T-helper 2 cell treated with Interferon-gamma antibody and Interleukin-4, amounts not matched to agents 100 ng/mL and 5 ng/mL, for 36 hours (primary cell): ENCODE measurements around the gene SPNS2. TPM values are rescaled to one million over a fixed set of nuclear protein-coding genes. Genes with fewer than 3 reads are reported as not detected.
"Not testable (repeated sequence)": the region's sequence is repeated elsewhere in the genome, so short reads cannot be mapped to it uniquely, and the experiment has no call there.

ENCODE experiments used
- intact Hi-C: fragments of 100-400 bp; cut with micrococcal nuclease; formaldehyde crosslinking; loops from one replicate; pipeline ENCODE4 v1.15.1; 2023
- total RNA-seq: library from RNA; stranded (reverse); gene quantifications from 2 replicates; pipeline ENCODE4 v1.2.3, GENCODE V29; 2022

Gene SPNS2
- total RNA-seq, 1 donor from 2014 or later, result 0.36 TPM

- intact Hi-C loops, result loop anchor here (10.0 kb wide), 1 partner anchor 153 kb away; the partner anchor contains the start of gene ARRB2
Measured at GRCh38 chr17:4562015-4562969, 63.6 kb downstream of the SPNS2 start.

GRCh38 chr17:4565209-4566141 is 66.8 kb downstream of the SPNS2 start:
- intact Hi-C loops, result loop anchor here (1.0 to 10.0 kb wide), 3 partner anchors 61 to 323 kb away; partner anchors contain the start of gene ARRB2

- intact Hi-C loops, result loop anchor here (2.0 to 10.0 kb wide), 2 partner anchors 148 to 322 kb away; partner anchors contain the start of gene ARRB2
Measured at GRCh38 chr17:4566785-4567184, 68.1 kb downstream of the SPNS2 start.

GRCh38 chr17:4569591-4569990 is 70.9 kb downstream of the SPNS2 start:
- intact Hi-C loops, result loop anchor here (10.0 kb wide), 1 partner anchor 145 kb away; the partner anchor contains the start of gene ARRB2

GRCh38 chr17:4572131-4572530 is 73.5 kb downstream of the SPNS2 start:
- intact Hi-C loops, result no loop called here

- intact Hi-C loops, result no loop called here
Measured at GRCh38 chr17:4573115-4573514, 74.4 kb downstream of the SPNS2 start.

- intact Hi-C loops, result no loop called here
Measured at GRCh38 chr17:4573669-4574068, 75.0 kb downstream of the SPNS2 start.

GRCh38 chr17:4574448-4575045 is 75.9 kb downstream of the SPNS2 start:
- intact Hi-C loops, result no loop called here

GRCh38 chr17:4576161-4576558 is 77.5 kb downstream of the SPNS2 start:
- intact Hi-C loops, result no loop called here

GRCh38 chr17:4576729-4577322 is 78.1 kb downstream of the SPNS2 start:
- intact Hi-C loops, result no loop called here

- intact Hi-C loops, result no loop called here
Measured at GRCh38 chr17:4577386-4577993, 78.8 kb downstream of the SPNS2 start.

GRCh38 chr17:4578349-4578748 is 79.7 kb downstream of the SPNS2 start:
- intact Hi-C loops, result not testable (repeated sequence)

- intact Hi-C loops, result no loop called here
Measured at GRCh38 chr17:4579678-4580077, 81.0 kb downstream of the SPNS2 start.

- intact Hi-C loops, result no loop called here
Measured at GRCh38 chr17:4580291-4580690, 81.6 kb downstream of the SPNS2 start.

- intact Hi-C loops, result no loop called here
Measured at GRCh38 chr17:4582101-4582501, 83.4 kb downstream of the SPNS2 start.

GRCh38 chr17:4582691-4583090 is 84.0 kb downstream of the SPNS2 start:
- intact Hi-C loops, result no loop called here

- intact Hi-C loops, result no loop called here
Measured at GRCh38 chr17:4583206-4583605, 84.5 kb downstream of the SPNS2 start.

GRCh38 chr17:4583782-4584100 is 85.1 kb downstream of the SPNS2 start:
- intact Hi-C loops, result no loop called here

- intact Hi-C loops, result no loop called here
Measured at GRCh38 chr17:4584101-4584916, 85.6 kb downstream of the SPNS2 start, which contains the start of gene SMTNL2. Gene SMTNL2, plus strand, starts transcription at chr17:4584529. Its CDS starts 77 bp downstream, at chr17:4584606.
